Psoas muscle (tissue), 8 donors: Measurements from ENCODE around the gene RYR1. TPM values are rescaled to one million over a fixed set of nuclear protein-coding genes. Genes with fewer than 3 reads are reported as not detected.
"Not testable (repeated sequence)": the region's sequence is repeated elsewhere in the genome, so short reads cannot be mapped to it uniquely, and the experiment has no call there.

Experiments
- ATAC-seq, 4 donors: fragments of 200-7000 bp; cut with Tn5 transposase; one replicate each; pipeline ENCODE4 v1.9.1; 2020; ENCODE audit warnings: moderate library complexity in 3 of 4, mild to moderate bottlenecking in 2 of 4
- DNase-seq, 2 donors: peaks; one replicate each; pipeline ENCODE4 v3.0.0-alpha.2; 2020
- H3K27ac ChIP-seq: fragments of 200-600 bp; one replicate; pipeline ENCODE4 v1.8.0; 2022
- H3K27me3 ChIP-seq, 3 donors: fragments of 200-600 bp in 1 of 3; one replicate each; pipeline versions ENCODE4 v1.6.1 to v1.8.0; 2013 to 2022; ENCODE audit warnings: low read length in 2 of 3, mild to moderate bottlenecking in 2 of 3, moderate library complexity in 1 of 3; ENCODE audit not compliant: insufficient read depth in 3 of 3
- H3K36me3 ChIP-seq, 2 donors: fragments of 200-600 bp in 1 of 2; one replicate each; pipeline versions ENCODE4 v1.6.1 to v1.8.0; 2013 to 2022; ENCODE audit warnings: low read depth in 1 of 2, mild to moderate bottlenecking in 1 of 2, moderate library complexity in 1 of 2; ENCODE audit not compliant: insufficient read depth in 1 of 2
- H3K4me1 ChIP-seq: fragments of 200-600 bp; one replicate; pipeline ENCODE4 v1.8.0; 2022
- H3K4me3 ChIP-seq: fragments of 200-600 bp; one replicate; pipeline ENCODE4 v1.8.0; 2022; ENCODE audit warnings: mild to moderate bottlenecking
- H3K9me3 ChIP-seq: fragments of 200-600 bp; one replicate; pipeline ENCODE4 v1.8.0; 2022
- CTCF ChIP-seq: fragments of 200-600 bp; IDR thresholded peaks from one replicate; pipeline ENCODE4 v1.8.0; 2022; ENCODE audit warnings: antibody characterized with exemption
- WGBS, 3 donors: extraction: QIAGEN DNeasy Blood & Tissue Kit; methylation state at CpG; one replicate each; pipeline versions ENCODE4 v1.1.6 to v1.1.7; 2013; 5-methylcytosine and 5-hydroxymethylcytosine counted together
- intact Hi-C, 2 donors: fragments of 100-400 bp; cut with DNase I; formaldehyde crosslinking; loops; one replicate each; pipeline versions ENCODE4 v1.11.0 to v1.14.2; 2022
- polyA plus RNA-seq, 3 donors: library from polyadenylated mRNA; stranded (reverse); fragments of 200-250 nt; gene quantifications; one replicate each; pipeline ENCODE4 v1.2.3, GENCODE V29; 2013
- total RNA-seq, 4 donors: library from RNA; stranded (reverse); fragmentation: NEBNext Ultra II Directional in 2 of 4; extraction: Animal tissue kit (Norgen Biotek cat#: 25700) in 2 of 4; gene quantifications; one replicate each; pipeline versions ENCODE4 v1.2.1 to v1.2.4, GENCODE V29; 2021 to 2023
- donor health status: healthy with polysubstance abuse.
- donor health status: DM: no; HTN: no; CAD: no; lungs with moderate emphysema.
- donor health status: Bipolar disorder and iron deficiency.
- donor health status: healthy.
- donor health status: DM: yes; HTN: yes; CAD: no.
- donor health status: DM: no; HTN: no; CAD: no.
- donor health status: DM: no; HTN: no; CAD: no.
- donor health status: DM: yes; HTN: yes; CAD: no.

Gene RYR1
- total and polyA plus RNA-seq, 7 donors: 56.0 to 1,211 (median 572) TPM

DNA sequence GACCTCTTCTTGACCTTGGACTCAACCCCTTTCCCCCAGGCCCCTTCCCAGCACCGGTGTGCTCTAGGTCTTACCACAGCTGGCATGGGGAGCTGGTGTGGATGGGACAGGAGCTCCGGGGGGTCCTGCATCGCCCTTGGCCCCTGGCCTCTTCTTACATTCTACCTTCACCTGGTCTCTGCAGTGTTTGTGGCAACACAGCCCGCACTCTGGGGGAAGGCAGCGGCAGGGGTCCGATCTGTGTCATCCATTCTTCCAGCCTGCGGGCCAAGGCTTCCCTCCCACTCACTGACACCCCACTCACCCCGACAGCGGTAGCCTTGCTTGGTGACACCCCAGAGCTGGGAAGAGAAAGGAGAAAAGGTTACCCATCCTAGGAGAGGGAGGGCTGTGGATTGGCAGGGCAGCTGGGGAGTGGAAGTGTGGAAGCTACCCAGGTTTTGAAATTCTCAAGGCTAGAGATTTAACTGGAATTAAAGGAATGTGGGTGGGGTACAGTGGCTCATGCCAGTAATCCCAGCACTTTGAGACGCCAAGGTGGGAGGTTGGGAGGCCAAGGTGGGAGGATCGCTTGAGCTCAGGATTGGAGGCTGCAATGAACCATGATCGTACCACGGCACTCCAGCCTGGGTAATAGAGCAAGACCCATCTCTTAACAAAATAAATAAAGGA, 22.3 kb upstream of the RYR1 start:
- no peak overlapping the region for H3K27ac ChIP-seq
- H3K9me3 ChIP-seq: no peaks in the 10 kb centered on the region
- no peak for ATAC-seq
- 84 to 92% (median 87%) methylated on average over 13 of the region's 13 CpGs for WGBS, 3 donors
- intact Hi-C loops: no loop called here
- H3K4me1 ChIP-seq: no peaks in the 10 kb centered on the region
- H3K4me3 ChIP-seq: no peak overlapping the region
- no peak for DNase-seq
- H3K36me3 ChIP-seq: no peaks in the 10 kb centered on the region
- no peak for TF ChIP-seq CTCF
- H3K27me3 ChIP-seq: no peaks in the 10 kb centered on the region

DNA sequence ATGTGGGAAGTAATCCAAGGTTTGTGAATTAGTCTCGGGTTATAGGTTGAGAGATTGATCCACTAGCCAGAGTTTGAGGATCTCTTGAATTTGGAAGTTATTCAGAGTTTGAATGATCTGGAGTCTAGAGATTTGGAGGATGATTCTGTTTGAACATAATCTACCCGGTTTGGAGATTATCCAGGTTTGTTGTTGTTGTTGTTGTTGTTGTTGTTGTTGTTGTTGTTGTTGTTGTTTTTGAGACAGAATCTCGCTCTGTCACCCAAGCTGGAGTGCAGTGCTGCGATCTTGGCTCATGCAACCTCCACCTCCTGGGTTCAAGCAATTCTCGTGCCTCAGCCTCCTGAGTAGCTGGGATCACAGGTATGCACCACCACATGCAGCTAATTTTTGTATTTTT, 21.6 kb upstream of the RYR1 start:
- H3K4me3 ChIP-seq, H3K36me3 ChIP-seq: not testable (repeated sequence)
- WGBS, 3 donors: 90 to 92% (median 91%) methylated on average over 5 of the region's 5 CpGs

GRCh38 chr19:38412491-38412890, 21.0 kb upstream of the RYR1 start:
- intact Hi-C loops: no loop called here
- H3K9me3 ChIP-seq: no peaks in the 10 kb centered on the region
- H3K36me3 ChIP-seq: no peaks in the 10 kb centered on the region
- no peaks in the 10 kb centered on the region for H3K4me1 ChIP-seq
- no peak for DNase-seq
- no peak for ATAC-seq
- WGBS, 3 donors: 90 to 95% (median 93%) methylated on average over 8 of the region's 8 CpGs
- TF ChIP-seq CTCF: no peak
- no peak overlapping the region for H3K4me3 ChIP-seq
- H3K27me3 ChIP-seq: no peaks in the 10 kb centered on the region
- H3K27ac ChIP-seq: no peak overlapping the region

More for the DNA sequence above, 21.6 kb upstream of the RYR1 start:
- H3K4me1 ChIP-seq, DNase-seq, intact Hi-C loops, H3K27me3 ChIP-seq, ATAC-seq, H3K9me3 ChIP-seq, H3K27ac ChIP-seq: not testable (repeated sequence)

GRCh38 chr19:38412961-38413360, 20.5 kb upstream of the RYR1 start:
- Histone ChIP-seq H3K36me3 (no peaks in the 10 kb centered on the region), H3K27ac (no peak overlapping the region), H3K27me3 (no peaks in the 10 kb centered on the region), H3K4me1 (no peaks in the 10 kb centered on the region), H3K9me3 (no peaks in the 10 kb centered on the region), H3K4me3 (no peak overlapping the region)
- TF ChIP-seq CTCF: no peak
- ATAC-seq (no peak), DNase-seq (no peak)
- intact Hi-C loops: no loop called here
- WGBS, 3 donors: 62 to 63% (median 62%) methylated on average over 10 to 11 of the region's 11 CpGs

DNA sequence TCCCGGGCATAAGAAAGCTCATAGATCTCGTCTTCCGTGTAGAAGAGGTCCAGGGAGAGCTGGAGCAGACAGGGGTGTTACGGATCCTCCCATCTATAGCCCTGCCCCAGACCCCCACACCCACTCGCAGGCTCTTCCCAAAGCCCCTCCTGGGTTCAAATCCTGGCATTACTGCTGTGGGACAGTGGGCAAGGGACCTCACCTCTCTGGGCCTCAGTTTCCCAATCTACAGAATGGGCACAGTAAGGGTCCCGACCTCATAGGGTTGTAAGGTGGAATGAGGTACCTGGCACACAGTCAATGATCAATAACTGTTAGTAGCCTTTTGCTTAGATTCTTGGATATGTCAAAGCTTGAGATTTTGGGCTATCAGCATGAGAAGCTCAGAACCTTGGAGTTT, 20.1 kb upstream of the RYR1 start:
- intact Hi-C loops: no loop called here
- no peak for ATAC-seq

More for the DNA sequence above, 20.1 kb upstream of the RYR1 start:
- H3K4me1 ChIP-seq: peaks cover 3% of the 10 kb centered on the region
- no peak for TF ChIP-seq CTCF
- no peak overlapping the region for H3K4me3 ChIP-seq
- no peaks in the 10 kb centered on the region for H3K36me3 ChIP-seq
- no peaks in the 10 kb centered on the region for H3K27me3 ChIP-seq
- H3K9me3 ChIP-seq: no peaks in the 10 kb centered on the region
- no peak for DNase-seq
- WGBS, 3 donors: 74 to 91% (median 76%) methylated on average over 6 of the region's 6 CpGs
- H3K27ac ChIP-seq: no peak overlapping the region
